GM19372 (cell line): Measurements from ENCODE around the gene TFF2.

ENCODE experiments used
- ATAC-seq: cut with Tn5 transposase; IDR thresholded peaks from one replicate; pipeline ENCODE4 v1.9.1; 2021; ENCODE audit warnings: mild to moderate bottlenecking, low read depth, moderate library complexity; ENCODE audit not compliant: unreplicated experiment

TFF2 gene

DNA sequence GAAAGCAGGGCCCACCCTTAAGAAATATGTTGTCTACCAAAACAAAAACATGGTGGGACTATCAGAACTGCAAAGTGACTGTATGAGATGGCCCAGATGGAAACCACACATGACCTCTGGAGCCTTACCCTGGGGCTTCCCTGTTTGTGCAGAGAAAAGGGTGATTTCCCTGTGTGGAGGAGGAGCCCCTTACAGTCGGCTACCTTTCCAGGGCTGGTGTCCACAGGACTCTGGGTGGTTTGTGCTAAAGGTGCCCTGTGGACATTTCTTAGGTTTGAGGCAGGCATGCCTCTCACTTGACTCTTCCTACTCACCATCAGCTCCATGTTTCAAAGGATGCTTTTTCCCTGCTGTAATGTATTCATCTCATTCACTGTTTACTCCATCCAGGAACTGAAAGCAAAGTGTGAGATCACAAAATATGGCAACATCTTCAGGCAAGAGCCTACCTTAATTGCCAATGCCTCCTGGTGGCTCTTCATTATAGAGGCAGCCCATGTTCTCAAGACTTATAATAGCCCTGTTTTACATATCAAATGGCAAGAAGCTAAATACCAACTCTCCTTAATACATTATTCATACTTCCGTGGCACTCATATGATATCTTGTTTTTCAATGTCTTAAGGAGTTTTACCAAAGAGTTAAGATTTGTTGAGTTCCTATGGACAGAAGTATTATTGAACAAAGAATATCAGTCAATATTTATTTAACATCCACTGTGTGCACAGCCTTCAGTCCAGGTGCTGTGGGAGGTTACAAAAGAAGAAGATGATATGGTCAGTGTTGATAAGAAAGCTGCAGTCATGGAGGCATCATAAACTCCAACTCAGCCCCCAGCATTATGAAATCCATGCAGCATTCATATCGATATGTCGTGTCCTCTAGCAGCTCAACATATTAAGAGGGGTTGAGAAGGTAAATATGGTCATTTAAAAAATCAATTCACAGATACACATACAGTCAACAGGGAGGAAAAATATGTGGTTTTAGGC lies 20.1 kb downstream of the TFF2 start:
- no peak for ATAC-seq

DNA sequence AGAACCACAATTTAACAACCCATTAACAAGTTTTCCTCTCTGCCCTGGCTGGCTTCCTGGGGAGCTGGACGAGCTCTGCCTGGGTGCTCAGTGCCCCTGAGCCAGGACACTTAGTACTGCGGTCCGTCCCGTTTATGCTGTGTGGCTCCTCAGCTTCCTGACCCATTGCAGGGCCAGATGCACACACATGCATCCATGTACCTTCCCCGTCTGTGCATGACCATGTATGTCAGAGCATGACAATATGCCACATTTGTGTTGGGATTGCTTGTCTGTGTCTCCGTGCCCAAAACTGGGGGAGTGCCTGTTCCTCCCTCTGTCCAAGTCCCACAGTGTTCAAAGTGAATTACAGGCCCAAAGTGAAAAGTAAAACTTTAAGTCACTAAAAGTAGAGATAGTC lies 25.9 kb downstream of the TFF2 start:
- no peak for ATAC-seq

DNA sequence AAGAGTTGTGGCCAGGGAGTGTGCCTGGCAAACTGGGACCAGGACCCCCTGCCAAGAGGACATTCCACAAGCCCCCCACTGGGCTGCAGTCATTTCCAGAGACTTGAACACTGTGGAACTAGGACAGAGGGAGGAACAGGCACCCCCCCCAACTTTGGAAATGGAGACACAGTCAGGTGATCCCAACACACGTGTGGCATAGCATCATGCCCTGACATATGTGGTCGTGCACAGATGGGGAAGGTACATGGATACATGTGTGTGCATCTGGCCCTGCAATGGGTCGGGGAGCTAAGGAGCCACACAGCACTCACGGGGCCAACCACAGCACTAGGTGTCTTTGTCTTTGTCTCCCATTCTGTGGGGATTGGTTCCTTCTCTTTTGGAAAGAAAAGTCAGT lies 28.9 kb downstream of the TFF2 start:
- no peak for ATAC-seq

DNA sequence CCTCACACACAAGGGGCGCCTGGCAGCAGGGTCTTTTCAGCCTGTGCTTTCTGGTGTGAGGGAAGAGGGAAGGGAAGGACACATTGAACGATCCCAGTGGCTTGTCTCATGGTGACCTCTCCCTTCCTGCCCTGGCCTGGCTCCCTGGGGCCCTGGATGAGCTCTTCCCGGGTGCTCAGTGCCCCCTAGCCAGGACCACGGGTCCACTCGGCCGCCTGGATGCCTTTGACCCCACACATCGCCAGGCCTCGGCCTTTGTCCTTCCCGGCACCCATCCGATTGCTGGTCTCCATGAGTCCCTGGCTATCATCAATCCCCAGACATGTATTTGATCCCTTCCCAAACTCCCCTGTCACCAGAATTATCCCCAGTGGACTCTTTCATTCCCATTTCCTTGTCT lies 29.6 kb downstream of the TFF2 start:
- ATAC-seq = no peak

DNA sequence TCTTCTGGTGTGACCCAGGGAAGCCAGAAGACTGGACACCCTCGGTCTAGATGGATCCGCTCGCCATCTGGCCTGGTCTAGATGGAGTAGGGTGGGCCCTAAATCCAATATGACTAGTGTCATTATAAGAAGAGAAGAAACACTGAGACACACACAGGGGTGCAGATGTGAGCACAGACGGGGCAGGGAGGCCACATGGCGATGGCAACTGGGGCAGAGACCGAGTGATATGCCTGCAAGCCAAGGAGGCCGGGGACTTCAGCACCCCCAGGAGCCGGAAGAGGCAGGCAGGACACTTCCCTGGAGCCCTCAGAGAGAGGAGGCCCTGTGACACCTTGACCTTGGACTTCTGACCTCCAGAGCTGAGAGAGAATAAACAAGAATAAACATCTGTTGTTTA lies 30.0 kb downstream of the TFF2 start:
- no peak for ATAC-seq

DNA sequence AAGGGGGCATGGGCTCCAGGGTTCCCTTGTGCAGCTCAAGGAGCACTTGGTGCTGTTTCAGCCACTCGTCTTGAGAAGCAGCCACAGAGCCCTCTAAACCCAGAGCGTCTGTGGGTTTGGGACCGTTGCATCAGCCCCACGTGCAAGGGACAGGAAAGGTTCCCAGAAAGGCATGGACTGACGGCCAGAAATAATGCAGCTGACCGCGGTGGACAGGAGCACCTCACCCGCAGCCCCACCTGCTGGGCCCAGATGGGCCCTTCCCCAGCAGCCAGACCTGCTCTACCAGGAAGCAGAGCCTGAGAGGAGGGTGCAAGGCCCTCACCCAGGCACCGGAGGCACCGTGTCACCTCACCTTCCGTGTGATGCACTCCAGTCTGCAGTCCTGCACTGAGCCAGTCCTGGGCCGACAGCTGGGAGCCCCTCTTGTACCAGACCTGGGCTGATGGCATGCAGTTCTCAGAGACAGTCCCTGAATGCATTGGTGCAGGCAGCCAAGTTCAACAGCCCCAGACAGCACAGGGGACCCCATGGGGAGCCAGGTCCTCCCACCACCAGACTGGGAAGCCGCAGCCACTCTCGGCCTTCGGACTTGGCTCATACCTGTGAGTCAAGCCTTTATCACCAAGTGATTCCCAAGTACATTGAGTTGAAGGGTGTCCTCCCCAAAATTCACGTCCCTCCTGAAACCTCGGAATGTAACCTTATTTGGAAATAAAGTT lies 30.8 kb downstream of the TFF2 start:
- ATAC-seq = no peak

DNA sequence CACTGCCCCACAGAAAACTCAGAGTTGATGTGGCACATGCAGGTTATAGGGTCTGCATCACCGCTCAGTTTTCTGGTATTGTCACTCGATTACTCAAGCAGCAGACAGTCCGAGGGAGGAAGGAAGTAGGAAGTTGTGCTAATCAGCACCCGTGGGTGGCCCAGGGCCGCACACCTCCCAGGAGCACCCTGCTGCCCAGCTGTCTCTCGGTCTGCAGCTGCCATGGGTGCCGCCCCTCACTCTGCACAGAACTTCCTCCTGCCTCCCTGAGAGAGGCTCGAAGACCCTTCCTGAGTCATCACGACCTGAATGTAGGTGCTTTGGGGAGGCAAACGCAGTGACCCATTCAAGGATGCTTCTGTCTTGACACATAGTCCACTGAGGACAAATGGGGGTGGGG lies 31.4 kb downstream of the TFF2 start:
- peak; percentile 61 for ATAC-seq

DNA sequence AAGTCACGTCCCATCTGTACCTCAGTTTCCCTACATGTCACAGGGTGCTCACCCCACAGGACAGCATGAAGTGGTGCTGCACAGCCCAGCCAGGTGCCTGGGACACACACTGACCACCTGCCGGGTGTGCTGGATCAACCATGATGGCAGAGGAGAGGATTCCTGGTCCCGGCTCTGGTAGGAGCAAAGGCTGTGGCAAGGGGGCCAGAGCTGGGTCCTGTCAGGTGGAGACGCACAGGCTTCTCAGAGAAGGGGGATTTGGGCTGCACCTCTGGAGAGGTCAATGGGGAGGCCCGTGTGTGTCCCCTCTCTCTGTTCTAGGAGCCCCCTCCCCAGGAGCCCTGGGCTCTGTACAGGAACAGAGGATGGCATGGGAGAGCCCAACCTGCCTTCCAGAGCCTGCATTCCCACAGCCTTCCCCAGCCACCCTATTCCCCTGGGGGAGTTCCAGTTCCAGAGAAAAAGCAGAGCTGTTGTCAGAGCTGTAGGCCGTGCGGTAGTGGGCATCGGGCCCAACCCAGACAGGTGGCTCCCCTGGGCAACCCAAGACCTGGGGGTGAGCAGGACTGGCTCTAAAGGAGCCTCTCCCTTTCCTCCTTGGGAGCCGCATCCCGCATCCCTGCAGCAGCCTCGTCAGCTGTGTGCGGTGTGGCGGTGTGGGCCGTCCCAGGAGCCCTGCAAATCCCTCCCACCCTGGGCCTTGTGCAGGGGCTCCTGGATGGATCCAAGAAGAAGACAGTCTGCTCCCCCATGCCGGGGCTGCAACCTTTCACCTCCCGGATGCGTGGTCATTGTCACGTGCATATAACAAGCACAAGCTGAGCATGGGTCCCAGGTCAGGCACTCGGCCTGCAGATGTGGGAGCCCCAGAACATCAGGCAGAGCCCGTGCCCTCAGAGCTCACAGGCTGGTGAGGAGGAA lies 32.7 kb downstream of the TFF2 start:
- no peak for ATAC-seq

DNA sequence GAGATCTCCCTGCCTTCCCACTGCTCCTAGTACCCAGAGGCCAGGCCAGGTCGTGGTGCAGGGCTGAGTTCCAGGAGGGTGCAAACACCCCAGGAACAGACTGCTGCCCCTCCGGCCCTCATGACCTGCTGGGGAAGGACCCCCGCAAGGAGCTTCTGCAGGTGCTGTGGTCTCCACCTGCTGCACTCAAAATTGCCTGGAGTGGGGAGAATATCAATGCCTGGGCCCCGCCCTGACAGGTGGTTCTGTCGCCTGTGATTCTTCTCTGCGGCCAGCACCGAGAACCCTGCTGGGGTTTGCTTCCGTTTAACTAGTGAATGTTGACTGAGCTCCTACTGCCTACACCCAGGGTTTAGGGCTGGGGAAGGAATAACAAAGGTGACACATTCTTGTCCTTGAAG lies 33.5 kb downstream of the TFF2 start:
- ATAC-seq = no peak

DNA sequence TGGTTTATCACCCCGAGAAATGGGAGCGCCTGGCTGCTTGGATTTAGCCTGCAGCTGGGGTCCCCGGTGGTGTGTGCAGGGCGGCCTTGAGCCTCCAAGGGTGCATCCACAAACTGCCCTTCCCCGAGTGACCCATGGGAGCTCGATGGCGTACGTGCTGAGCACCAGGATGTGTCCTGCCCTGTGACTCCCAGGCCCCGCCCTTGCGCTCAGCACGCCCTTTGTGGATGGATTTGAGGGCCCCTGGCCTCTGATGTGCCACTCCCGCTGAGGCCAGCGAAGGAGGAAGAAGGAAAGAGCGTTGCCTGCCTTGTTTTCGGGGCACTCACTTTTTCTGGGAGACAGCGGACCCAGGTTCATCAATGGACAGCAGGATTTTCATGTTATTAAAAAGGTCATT lies 33.9 kb downstream of the TFF2 start:
- ATAC-seq = no peak

DNA sequence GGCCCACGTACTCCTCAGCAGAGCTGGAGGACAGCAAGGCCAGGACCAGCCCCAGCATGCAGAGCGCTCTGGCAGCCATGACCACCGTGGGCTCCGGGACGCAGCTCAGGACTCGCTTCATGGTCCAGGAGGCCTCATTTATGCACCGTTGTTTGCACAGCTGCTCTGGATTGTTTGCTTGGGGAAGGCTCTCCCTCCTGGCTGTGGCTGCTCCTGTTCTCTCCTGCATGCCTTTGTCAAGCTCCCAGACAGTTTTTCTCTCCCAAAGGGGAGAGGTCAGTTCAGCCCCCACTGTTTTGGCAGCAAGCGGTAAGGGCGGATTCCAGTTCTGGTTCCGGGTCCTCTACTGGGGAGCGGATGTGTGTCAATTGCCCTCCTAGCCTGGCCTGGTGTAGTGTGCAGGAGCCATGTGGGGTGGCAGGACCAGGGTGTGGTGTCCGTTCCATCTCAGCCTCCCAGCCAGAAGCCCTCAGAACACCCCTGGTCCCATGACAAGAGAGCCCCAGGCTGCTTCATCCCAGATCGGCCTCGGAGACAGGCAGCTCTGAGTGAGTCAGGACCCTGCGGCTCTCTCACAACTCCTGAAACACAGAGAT lies 35.4 kb downstream of the TFF2 start, which contains the start of gene TFF3:
Gene TFF3 (minus strand): TSS at position 114 of the 596 bp plus-strand sequence. CDS start 35 bp downstream, at position 79.
- ATAC-seq = no peak

DNA sequence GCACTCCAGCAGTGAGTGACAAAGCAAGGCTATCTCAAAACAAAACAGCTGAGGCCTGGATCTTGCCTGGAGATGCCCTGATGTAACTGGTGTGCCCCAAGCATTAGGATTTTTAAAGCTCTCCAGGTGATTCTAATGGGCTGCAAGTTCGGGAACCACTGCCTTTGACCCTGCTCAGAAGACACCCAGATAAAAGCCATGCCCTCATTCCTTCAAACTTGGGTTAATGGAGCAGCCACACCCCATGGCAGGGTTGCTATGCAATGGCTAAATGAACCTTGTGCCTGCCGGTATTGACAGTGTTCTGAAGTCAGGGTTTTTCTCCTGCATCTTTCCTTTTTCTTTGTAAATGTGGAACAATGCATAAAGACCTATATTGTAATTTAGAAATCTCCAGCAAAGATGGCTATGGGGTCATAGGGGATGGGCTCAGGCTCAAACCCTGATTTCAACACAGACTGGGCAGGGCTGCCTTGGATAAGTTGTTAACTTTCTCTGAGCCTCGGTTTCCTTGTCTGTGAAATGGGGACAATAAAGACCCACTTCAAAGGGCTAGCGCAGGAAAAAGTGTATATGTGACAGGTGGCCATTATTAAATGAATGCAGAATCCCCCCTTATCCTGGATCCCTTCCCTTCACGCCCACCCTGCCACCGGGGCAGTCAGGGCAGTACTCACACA lies 36.0 kb downstream of the TFF2 start:
- ATAC-seq = no peak

DNA sequence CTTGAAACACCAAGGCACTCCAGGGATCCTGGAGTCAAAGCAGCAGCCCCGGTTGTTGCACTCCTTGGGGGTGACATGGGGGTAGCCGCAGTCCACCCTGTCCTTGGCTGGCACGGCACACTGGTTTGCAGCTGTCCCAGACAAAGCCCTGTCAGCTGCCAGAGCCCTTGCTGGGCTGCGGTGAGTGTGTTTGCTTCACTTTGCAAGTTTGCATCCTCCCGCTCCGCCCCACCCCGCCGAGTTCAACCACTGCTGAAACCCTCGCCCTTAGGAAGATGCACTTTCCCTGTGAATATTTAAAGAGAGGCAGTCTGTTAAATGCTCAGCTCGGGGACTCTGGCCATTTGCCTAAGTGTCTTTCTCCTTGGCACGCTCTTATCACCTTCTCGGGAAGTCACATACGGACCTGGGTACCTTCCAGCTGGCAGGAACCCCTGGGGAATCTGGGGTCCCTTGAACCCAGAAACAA lies 37.3 kb downstream of the TFF2 start:
- no peak for ATAC-seq

DNA sequence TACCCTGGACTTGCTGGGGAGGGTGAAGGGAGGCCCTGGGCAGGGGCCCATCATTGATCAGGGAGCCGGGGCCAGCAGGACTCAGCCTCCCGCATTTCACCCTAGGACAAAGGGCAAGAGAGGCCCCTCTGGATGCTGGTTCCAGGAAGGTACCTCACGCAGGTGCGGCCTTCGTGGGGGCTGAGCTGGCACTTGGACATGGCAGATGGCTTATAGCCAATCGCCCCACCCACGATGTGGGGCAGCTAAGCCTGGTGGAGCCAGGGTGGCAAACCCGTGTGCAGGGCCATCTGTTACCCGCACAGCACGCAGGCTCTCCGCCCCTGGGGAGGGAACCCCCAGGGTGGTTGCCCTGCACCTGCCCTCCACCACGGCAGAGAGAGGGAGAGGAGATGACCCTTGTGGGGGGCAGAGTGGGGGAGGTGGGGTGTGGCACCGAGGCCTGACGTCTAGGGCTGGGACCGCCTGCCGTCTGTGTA lies 38.1 kb downstream of the TFF2 start:
- no peak for ATAC-seq

DNA sequence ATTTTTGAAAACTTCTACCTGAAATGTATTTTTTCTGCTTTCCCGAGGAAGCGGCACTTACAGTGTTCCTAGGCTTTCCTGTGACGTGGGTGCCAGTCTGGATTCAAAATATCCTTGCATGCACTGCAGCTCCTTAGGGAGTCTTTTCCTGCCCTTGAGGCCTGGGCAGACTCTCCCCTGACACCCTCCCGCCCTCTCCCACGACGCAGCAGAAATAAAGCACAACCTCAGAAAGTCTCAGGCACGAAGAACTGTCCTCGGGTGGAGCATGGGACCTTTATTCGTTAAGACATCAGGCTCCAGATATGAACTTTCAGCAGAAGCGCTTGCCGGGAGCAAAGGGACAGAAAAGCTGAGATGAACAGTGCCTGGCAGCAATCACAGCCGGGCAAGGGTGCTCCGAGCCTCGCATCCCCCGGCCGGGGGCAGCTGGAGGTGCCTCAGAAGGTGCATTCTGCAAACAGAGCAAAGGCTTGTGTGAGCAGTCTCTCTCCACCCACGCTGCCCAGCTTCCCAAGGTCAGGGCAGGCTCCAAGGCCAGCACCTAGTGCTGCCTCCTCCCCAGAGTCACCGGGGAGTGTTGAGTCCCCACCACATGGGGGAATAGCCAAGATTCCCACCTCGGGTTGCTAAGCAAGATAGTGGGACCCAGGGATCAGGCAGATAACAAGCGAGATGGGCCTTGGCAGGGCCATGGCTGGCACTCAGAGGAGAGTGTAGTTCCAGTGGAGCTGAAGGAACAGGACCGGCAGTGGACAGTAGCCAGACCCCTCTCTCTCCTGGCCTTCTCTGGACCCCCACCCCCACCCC lies 38.8 kb downstream of the TFF2 start:
- ATAC-seq = no peak

DNA sequence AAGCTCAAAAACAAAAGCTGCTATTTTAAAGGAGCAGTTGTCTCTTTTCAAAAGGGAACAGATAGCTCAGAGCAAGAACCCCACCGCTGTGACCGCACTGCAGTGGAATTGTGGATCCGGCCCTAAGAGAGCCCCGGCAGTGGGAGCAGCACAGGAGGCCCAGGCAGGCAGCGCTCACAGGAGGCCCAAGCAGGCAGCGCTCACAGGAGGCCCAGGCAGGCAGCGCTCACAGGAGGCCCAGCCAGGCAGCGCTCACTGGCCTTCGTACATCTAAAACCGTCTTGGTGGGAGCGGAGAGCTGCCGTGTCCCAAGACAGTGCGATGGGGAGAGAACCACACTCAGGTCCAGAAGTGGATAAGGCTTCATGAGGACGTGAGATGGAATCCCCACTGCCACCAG lies 39.6 kb downstream of the TFF2 start:
- no peak for ATAC-seq

DNA sequence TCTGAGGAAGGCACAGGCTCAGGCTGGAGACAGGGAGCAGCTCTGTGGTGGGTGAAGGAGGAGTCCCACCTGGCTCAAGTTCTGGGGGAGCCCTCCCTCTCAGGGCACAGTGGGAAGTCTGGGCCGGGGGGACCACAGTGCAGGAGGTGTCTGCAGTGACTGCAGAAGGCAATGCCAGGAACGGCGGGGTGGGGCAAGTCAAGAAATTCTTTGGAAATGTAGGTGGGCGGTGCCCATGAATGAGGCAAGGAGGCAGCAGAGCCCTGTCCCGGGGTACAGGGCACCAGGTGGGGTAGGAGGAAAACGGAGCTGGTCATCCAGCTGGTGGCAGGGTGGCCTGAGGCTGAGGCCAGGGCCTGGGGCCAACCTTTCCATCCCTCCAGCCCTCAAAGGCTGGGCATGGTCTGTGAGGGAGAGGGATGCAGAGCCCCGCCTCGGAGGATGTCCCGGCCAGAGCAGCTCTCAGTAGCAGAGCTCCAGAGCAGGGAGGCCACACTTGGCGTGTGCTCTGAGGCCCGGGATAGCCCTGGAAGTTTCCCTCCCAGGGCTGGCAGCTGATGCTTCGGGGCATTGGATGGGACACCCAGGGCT lies 40.3 kb downstream of the TFF2 start:
- ATAC-seq = no peak

DNA sequence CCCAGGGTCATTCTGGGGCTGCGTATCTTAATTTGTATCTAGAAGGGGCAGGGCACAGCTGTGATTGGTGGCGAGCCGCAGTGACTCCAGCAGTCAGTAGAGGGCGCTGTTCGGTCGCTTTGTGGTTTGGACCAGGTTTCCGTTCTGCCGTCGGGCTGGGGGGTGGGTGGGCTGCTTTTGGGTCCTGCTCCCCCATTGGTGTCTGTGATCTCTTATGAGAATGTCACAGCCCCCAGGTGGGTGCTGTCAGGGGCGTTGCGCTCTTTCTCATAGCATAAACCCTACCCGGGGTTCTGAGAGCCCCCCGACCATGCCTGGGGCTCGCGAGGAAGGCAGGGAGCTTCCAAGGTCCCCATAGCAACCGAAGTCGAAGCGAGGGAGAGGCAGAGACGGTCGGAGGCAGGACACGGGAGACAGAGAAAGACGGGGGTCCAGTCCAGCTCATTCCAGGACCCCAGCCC lies 41.0 kb downstream of the TFF2 start:
- no peak for ATAC-seq
